GM18951 (cell line): ENCODE measurements around the gene CXXC4.

ENCODE experiments used
- POLR2A ChIP-seq: IDR thresholded peaks from 4 replicates; pipeline ENCODE4 v1.6.1; 2011; ENCODE audit warnings: mild to moderate bottlenecking; ENCODE audit not compliant: insufficient read length, insufficient read depth; ENCODE audit errors: extremely low read depth
- in situ Hi-C: fragments of 300-500 bp; cut with MboI; formaldehyde crosslinking; loops from one replicate; pipeline ENCODE4 v1.12.0; 2022; ENCODE audit warnings: low sequenced_read_pairs, mixed read lengths, inconsistent platforms; ENCODE audit not compliant: unreplicated experiment

CXXC4 gene

DNA sequence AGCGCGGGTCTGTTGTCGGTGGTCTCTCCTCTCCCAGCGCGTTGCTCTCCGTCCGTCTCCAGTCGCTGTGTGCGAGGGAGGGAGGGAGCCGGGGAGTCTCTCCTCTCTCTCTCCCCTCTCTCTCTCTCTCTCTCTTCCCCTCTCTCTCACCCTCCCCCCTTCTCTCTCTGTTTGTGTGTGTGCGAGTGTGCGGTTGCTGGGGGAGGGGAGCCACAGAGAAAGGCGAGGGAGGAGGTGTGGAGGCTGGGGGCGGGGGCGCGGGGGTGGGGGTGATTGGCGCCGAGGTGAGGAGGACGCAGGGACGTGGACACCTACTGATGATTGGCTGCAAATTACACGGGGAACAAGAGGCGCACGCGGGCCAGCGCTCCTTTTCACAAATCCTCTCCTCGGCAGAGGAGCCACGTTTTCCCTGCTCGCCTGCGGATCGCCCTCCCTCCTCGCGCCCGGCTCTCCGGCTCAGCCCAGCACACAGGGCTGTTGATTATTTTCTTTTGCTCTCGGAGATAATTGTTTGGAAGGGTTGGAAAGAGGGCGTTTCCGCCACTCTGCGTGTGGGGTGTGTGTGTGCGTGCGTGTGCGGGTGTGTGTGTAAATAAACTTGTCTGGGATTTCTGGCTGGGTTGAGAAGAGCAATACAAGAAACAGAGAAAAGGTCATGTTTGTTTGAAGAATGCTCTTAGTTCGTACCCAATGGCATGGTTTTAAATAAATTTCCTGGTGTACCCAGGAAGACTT, at the start of gene CXXC4:
CXXC4 (minus strand) TSS at position 73 of the 738 bp plus-strand sequence. CDS start 3,092 bp downstream, outside the sequence.
- TF ChIP-seq POLR2A = peak; percentile 67
- in situ Hi-C loops = no loop called here

DNA sequence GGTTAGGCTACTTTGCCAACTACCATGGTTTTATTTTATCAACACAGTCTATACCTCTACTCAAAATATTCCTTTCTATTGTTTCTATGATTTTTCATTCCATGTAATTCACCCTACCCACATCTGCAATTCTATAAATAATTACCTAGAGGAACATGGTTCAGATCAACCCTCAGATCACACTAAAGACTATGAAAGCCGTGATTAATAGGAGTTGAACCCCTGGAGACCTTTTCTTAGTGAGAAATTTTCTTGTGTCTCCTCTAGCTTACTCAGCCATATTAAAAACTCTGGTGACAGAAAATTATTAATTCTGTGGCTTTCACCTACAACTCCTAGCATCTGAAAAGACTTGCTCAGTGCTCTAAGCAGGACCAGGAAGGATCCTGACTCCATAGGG, 38.5 kb upstream of the CXXC4 start:
- TF ChIP-seq POLR2A = no peak
- in situ Hi-C loops = no loop called here

DNA sequence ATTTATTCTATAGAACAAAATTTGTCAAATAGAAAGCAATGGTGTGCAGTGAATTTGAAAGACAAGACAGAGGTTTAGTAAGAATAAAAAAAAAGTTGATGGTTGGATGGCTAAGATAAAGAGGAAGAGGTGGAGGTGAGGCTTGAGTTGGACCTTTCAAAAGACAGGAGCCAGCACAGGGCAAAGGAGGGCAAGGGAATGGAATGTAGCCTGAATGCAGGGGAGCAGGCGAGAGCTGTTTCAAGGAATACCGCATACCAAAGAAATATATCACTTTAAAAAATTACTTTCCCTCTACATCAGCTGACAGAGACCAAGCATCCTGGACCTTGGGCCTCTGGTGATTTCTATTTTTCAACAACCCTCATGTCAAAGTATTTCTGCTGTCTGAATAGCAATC, 38.0 kb upstream of the CXXC4 start:
- in situ Hi-C loops = no loop called here
- TF ChIP-seq POLR2A = no peak

DNA sequence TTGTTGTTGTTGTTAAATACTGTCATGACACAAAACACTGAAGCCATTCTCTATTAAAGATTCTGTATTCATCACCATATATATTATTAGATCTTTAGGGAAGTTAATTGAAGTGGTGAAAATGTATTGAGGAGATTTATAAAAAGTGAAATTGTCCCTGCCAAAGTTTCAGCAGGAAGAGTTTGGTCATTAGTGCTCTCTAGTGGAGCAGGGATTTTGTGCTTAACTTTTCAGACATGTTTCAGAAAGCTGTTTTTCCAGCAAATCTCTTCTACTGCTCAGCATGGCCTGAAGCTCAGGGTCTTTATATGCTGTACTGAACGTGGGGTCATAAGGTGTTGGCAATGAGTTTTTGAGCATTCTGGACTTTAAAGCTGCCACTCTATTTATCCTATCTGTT, 36.7 kb upstream of the CXXC4 start:
- in situ Hi-C loops = no loop called here
- TF ChIP-seq POLR2A = no peak

DNA sequence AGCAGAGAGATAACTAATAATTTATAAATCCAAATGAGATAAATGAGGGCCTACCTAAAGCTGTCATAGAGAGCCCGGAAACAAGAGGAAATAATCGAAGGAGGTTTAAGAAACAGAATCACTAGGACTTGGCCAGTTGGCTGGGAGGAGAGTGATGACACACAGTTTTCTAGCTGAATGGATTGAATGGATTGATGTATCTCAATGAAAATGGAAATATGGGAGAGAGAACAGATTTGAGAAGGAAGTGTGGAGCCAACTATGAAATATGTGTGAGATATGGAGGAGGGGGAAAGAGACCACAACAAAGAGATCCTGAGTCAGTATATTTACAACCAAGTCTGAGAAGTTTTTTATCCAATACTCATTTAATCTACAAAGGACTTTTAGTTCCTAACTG, 35.7 kb upstream of the CXXC4 start:
- TF ChIP-seq POLR2A = no peak
- in situ Hi-C loops = no loop called here

DNA sequence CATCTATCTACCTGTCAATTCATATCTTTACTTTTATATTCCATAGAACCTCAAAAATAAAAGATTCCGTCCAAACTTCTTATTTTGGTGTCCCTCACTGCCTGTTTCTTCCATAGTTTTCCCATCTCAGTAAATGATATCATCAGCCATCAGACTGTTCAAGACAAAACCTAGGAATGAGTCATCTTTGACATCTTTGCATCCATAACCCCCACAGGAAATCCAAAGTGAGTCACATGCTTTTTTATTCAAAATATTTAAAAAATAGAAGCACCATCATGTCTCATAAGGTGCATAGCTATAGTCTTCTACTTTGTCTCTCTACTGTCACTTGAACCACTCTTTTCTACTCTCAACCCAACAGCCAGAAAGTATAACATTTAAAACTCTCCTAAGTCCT, 29.9 kb upstream of the CXXC4 start:
- in situ Hi-C loops = loop anchor here (25.0 kb wide), 1 partner anchor 938 kb away; the partner anchor contains the start of gene PPA2

DNA sequence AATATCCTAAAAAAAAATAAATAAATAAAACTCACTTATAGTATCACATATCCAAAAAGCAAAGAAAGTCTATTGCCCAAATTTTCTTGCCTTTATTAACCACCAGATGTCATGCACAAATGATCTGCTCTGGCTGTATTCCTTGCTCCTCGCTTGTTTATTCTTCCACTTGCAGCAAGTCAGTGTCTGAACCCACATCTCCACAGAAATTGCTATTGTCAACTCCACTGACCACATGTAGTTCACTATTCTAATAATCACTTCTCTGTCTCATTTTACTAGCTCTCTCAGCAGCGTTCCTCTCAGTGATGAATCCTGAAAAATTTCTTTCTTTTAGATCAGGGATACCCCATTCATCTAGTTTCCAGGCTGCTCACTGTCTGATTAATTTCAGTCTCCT, 29.3 kb upstream of the CXXC4 start:
- no peak for TF ChIP-seq POLR2A
- in situ Hi-C loops = loop anchor here (25.0 kb wide), 1 partner anchor 938 kb away; the partner anchor contains the start of gene PPA2

More for the DNA sequence above, 29.9 kb upstream of the CXXC4 start:
- TF ChIP-seq POLR2A = no peak

DNA sequence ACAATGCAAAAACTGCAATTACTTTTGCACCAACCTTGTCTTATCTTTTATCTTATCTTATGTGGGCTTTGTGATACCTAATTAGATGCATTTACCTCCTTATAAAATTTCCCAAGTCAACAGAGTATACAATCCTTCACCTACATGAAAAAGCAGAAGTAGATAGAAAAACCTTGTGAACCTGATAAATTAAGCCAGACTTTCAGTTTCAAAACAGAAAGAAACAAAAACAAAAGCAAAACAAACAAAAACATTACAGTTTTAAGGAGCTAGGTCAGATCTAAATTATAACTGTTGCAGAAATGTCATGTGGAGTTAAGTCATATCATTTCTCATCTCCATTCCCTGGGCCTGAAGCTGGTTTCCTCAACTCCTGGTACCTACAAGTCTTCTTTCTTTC, 24.9 kb upstream of the CXXC4 start:
- TF ChIP-seq POLR2A = no peak
- in situ Hi-C loops = loop anchor here (25.0 kb wide), 1 partner anchor 943 kb away; the partner anchor contains the start of gene PPA2

DNA sequence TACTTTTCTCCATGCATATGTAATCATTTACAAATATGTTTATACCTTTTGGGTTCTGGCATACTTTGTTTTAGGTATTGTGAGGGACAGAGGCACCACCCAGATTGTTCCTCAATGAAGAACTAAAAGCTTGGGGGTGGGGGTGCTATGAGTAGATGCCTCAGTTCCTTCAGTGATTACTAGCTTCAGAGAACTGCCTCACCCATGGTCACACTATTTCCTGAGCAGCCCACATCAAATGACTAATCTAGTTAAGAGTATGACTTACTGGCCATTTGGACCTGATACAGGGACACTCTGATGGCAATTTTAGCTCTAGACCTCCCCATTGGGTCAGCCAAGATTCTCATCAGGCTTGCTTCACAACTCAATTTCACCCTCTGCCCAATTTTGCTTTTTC, 22.2 kb upstream of the CXXC4 start:
- in situ Hi-C loops = loop anchor here (25.0 kb wide), 1 partner anchor 945 kb away; the partner anchor contains the start of gene PPA2
- TF ChIP-seq POLR2A = no peak

DNA sequence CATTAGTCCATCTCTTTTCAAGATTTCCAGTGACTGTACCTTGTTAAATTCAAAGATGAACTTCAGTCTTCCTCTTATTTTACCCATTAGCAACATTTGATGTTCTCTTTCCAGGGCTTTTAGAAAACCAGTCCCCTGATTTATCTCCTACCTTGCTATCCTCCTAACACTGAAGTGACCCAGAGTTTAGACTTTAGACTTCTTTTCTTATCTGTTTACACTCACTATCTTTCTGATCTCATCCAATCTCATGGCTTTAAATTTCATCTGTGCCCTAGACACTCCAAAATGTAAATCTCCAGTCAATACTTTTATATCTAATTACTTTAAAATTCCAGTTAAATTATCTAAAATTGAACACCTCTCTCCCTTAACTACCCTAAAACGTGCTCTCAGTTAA, 13.5 kb upstream of the CXXC4 start:
- in situ Hi-C loops = loop anchor here (25.0 kb wide), 1 partner anchor 954 kb away; the partner anchor contains the start of gene PPA2
- TF ChIP-seq POLR2A = no peak

DNA sequence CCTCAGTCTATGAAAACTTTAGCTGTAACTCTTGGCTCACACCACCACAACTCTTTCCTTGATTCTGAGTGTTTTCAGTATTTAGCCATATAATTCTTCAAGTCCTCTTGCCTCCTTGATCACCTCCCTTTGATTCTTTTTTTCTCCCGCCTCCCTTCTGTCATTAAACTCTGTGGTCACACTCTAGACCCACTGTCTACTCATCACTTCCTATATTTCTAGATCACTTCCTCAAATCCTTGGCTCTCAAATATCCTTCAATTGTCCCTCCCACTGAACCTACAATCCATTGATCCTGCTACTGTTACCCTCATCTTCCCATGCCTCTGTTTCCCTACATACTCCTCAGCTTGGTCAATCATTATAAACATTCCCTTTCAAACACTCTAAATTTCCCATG, 12.4 kb upstream of the CXXC4 start:
- no peak for TF ChIP-seq POLR2A
- in situ Hi-C loops = loop anchor here (25.0 kb wide), 1 partner anchor 955 kb away; the partner anchor contains the start of gene PPA2

DNA sequence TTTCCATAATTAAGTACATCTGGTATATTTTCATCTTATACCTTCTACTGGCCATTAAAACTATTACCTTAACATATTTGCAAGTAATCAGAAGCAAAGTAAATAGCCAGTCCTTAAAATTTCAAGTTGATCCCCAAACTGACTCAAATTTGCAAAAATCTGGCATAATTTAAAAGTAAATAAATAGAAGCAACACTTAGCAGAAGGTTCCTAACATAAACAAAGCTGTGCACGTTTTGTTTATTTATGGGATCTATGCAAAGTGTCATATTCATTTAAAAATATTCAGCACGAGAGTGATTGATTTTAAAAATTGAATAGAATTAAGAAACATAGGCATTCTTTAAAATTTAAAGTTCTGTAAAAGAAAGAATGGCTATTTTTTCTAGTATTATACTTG, 9.8 kb upstream of the CXXC4 start:
- TF ChIP-seq POLR2A = no peak
- in situ Hi-C loops = loop anchor here (25.0 kb wide), 1 partner anchor 958 kb away; the partner anchor contains the start of gene PPA2

DNA sequence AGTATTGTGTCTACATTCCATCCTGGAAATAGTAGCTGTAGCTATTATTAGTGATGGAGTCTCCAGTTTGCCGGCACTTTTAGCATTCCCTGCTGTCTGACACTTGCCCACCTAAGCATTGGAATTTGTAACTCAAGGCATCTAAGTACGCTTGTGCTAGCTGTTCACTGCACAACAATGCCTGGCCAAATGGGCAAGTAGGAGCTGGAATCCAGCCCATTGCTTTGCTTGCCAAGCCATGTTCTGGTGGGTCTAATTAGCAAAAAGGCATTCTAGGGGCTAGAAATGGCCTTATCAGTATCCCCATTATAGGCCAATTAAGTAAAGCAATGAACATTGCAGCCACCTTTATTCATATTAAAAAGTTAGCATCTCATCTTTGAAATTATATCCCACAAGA, 7.8 kb upstream of the CXXC4 start:
- no peak for TF ChIP-seq POLR2A
- in situ Hi-C loops = loop anchor here (25.0 kb wide), 1 partner anchor 960 kb away; the partner anchor contains the start of gene PPA2

DNA sequence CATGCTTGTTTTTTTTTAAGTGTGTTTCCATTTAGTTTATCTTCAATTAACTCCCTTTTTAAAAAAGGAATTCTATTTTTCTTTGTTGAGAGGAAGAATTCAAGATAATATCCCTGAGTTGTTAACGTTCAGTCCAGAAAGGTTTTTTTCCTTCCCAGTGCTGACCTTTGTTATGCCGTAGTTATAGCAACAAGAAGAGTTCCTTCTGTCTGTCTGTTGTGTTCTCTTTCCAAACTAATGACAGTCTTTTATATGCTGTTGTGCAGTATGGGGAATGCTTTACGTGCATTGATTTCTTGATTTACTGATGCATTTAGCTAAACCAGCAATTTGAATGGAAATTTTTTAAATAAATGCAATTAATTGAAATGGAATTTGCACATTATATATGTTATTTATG, 6.6 kb upstream of the CXXC4 start:
- no peak for TF ChIP-seq POLR2A
- in situ Hi-C loops = loop anchor here (25.0 kb wide), 1 partner anchor 961 kb away; the partner anchor contains the start of gene PPA2
